Endothelial cell of umbilical vein (primary cell): ENCODE measurements around the gene DAAM1.

Experiments
- EZH2 ChIP-seq: IDR thresholded peaks from 2 replicates; pipeline ENCODE4 v1.6.1; 2012; ENCODE audit warnings: borderline replicate concordance, low read depth, mild to moderate bottlenecking, moderate library complexity, low read length, inconsistent platforms; ENCODE audit not compliant: severe bottlenecking
- FOS ChIP-seq: IDR thresholded peaks from 2 replicates; pipeline ENCODE4 v1.6.1; 2011; ENCODE audit warnings: mild to moderate bottlenecking, low read length, moderate library complexity, borderline replicate concordance; ENCODE audit not compliant: insufficient read depth
- GATA2 ChIP-seq: IDR thresholded peaks from 2 replicates; pipeline ENCODE4 v1.7.0; 2011; ENCODE audit warnings: low read depth, mild to moderate bottlenecking, moderate library complexity, mixed read lengths, low read length; ENCODE audit not compliant: insufficient read length, insufficient read depth
- JUN ChIP-seq: IDR thresholded peaks from 2 replicates; pipeline ENCODE4 v1.6.1; 2011; ENCODE audit warnings: borderline replicate concordance, low read depth; ENCODE audit not compliant: insufficient read length, insufficient read depth
- MAX ChIP-seq: IDR thresholded peaks from 2 replicates; pipeline ENCODE4 v1.6.1; 2011; ENCODE audit not compliant: insufficient read depth, insufficient read length
- MYC ChIP-seq: IDR thresholded peaks from one replicate; pipeline ENCODE4 v1.6.1; 2011; ENCODE audit warnings: mild to moderate bottlenecking, low read depth, low read length
- POLR2A ChIP-seq: IDR thresholded peaks from 2 replicates; pipeline ENCODE4 v1.6.1; 2012; ENCODE audit warnings: low read depth, mild to moderate bottlenecking, control low read depth, low read length
- POLR2AphosphoS5 ChIP-seq: IDR thresholded peaks from 2 replicates; pipeline ENCODE4 v1.6.1; 2012; ENCODE audit warnings: low read depth, mild to moderate bottlenecking, control low read depth, low read length, moderate library complexity; ENCODE audit not compliant: insufficient read depth
- TF ChIP-seq, protein P1 (sequence below), 2 donors: IDR thresholded peaks; 1 replicate in 1 of 2; 2 replicates in 1 of 2; pipeline ENCODE4 v1.5.1; 2011; ENCODE audit warnings: low read length in 2 of 2, mild to moderate bottlenecking in 2 of 2, moderate library complexity in 2 of 2, control low read depth in 1 of 2, inconsistent platforms in 1 of 2, low read depth in 1 of 2; ENCODE audit not compliant: insufficient read depth in 1 of 2; ENCODE audit errors: extremely low read depth in 1 of 2

GRCh38 chr14:59283361-59283760 lies 94.9 kb downstream of the DAAM1 start:
- TF ChIP-seq EZH2 = no peak
- TF ChIP-seq MYC = no peak
- TF ChIP-seq, protein P1, sequence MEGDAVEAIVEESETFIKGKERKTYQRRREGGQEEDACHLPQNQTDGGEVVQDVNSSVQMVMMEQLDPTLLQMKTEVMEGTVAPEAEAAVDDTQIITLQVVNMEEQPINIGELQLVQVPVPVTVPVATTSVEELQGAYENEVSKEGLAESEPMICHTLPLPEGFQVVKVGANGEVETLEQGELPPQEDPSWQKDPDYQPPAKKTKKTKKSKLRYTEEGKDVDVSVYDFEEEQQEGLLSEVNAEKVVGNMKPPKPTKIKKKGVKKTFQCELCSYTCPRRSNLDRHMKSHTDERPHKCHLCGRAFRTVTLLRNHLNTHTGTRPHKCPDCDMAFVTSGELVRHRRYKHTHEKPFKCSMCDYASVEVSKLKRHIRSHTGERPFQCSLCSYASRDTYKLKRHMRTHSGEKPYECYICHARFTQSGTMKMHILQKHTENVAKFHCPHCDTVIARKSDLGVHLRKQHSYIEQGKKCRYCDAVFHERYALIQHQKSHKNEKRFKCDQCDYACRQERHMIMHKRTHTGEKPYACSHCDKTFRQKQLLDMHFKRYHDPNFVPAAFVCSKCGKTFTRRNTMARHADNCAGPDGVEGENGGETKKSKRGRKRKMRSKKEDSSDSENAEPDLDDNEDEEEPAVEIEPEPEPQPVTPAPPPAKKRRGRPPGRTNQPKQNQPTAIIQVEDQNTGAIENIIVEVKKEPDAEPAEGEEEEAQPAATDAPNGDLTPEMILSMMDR (IDR thresholded peaks at IDR 0.05; ENCODE audit: extremely low read depth in 1 of 2, insufficient read depth in 1 of 2, low read depth in 1 of 2, low read length in 2 of 2) = no peak
- no peak for TF ChIP-seq JUN
- no peak for TF ChIP-seq POLR2A
- no peak for TF ChIP-seq MAX
- no peak for TF ChIP-seq GATA2
- TF ChIP-seq POLR2AphosphoS5 = no peak
- TF ChIP-seq FOS = no peak
